GM23338 (cell line): Measurements from ENCODE around the gene GNAO1.

Source experiments
- ZNF114 ChIP-seq: fragments of 250-450 bp; sonication (Bioruptor Pico); IDR thresholded peaks from 2 replicates; pipeline ENCODE4 v1.5.0; 2020; ENCODE audit warnings: mild to moderate bottlenecking, moderate library complexity
- TF ChIP-seq, protein P1 (sequence below), 2 experiments: fragments of 200-600 bp in 1 of 2; sonication (generic) in 1 of 2; conservative IDR thresholded peaks; 2 replicates each; pipeline versions ENCODE4 v1.5.1 to v1.6.1; 2016 to 2017; ENCODE audit warnings: antibody characterized with exemption in 2 of 2, low read depth in 2 of 2, mild to moderate bottlenecking in 2 of 2, moderate library complexity in 1 of 2

DNA sequence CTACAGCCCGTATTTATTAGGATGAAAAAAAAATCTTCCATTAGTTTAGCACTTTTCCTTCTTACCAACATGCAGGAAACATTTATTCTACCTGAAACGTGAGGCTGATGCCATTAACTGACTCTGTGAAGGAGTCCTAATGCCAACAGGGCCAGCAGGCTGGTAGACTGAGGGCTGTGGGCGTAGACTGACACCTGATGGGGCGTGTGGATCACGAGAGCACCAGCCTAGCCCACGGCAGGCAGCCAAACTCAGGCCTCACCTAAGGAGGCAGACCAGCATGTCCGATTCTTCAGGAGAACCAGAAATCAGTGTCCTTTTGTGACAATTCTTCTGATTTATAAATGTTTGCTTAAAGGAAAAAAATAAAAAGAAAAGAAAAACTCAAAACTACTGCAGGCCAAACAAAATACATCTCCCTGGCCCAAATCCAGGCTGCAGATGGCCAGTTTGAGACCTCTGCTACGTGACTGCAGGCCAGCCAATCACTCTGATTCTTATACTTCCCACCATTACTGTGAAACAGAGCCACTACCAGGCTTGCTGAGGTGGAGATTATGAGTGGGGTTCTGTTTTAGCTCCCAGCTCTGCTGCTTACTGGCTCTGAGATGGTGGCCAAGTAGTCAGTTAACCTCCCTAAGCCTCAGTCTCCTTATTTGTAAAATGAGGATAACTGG lies 66.5 kb downstream of the GNAO1 start:
- TF ChIP-seq ZNF114 (CRISPR knock-in tag): no peak
- TF ChIP-seq, protein P1, sequence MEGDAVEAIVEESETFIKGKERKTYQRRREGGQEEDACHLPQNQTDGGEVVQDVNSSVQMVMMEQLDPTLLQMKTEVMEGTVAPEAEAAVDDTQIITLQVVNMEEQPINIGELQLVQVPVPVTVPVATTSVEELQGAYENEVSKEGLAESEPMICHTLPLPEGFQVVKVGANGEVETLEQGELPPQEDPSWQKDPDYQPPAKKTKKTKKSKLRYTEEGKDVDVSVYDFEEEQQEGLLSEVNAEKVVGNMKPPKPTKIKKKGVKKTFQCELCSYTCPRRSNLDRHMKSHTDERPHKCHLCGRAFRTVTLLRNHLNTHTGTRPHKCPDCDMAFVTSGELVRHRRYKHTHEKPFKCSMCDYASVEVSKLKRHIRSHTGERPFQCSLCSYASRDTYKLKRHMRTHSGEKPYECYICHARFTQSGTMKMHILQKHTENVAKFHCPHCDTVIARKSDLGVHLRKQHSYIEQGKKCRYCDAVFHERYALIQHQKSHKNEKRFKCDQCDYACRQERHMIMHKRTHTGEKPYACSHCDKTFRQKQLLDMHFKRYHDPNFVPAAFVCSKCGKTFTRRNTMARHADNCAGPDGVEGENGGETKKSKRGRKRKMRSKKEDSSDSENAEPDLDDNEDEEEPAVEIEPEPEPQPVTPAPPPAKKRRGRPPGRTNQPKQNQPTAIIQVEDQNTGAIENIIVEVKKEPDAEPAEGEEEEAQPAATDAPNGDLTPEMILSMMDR (conservative IDR thresholded peaks at IDR 0.05; ENCODE audit: low read depth in 2 of 2): no peak
